Amygdala (tissue), 56 donors: ENCODE measurements around the gene GAS6.

Experiments used
- DNase-seq, 56 donors: peaks; one replicate each; lab custom pipeline; 2025; lab: John Stamatoyannopoulos, UW

GAS6 gene

GRCh38 chr13:113783200-113783881 lies 80.5 kb downstream of the GAS6 start:
- no peak for DNase-seq

DNA sequence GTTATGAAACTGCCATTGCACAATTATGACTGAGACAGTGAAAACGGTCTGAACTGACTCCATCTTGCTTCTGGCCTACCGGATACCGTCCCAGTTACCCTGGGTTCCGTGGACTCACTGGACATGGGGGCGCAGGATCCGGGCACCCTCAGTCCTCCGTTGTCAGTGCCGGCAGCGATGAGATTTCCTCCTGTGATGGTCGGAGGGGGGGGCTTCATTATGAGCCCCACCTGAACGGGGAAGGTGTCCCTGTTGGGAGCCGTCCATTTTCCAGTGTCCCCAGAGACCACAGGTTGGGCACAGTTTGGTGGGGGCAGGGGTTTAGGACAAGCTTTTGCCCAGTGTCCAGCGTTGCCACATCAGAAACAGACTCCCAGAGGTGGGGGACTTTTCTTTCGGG lies 81.4 kb downstream of the GAS6 start:
- DNase-seq: no peak

GRCh38 chr13:113781571-113781970 lies 82.3 kb downstream of the GAS6 start:
- no peak for DNase-seq

DNA sequence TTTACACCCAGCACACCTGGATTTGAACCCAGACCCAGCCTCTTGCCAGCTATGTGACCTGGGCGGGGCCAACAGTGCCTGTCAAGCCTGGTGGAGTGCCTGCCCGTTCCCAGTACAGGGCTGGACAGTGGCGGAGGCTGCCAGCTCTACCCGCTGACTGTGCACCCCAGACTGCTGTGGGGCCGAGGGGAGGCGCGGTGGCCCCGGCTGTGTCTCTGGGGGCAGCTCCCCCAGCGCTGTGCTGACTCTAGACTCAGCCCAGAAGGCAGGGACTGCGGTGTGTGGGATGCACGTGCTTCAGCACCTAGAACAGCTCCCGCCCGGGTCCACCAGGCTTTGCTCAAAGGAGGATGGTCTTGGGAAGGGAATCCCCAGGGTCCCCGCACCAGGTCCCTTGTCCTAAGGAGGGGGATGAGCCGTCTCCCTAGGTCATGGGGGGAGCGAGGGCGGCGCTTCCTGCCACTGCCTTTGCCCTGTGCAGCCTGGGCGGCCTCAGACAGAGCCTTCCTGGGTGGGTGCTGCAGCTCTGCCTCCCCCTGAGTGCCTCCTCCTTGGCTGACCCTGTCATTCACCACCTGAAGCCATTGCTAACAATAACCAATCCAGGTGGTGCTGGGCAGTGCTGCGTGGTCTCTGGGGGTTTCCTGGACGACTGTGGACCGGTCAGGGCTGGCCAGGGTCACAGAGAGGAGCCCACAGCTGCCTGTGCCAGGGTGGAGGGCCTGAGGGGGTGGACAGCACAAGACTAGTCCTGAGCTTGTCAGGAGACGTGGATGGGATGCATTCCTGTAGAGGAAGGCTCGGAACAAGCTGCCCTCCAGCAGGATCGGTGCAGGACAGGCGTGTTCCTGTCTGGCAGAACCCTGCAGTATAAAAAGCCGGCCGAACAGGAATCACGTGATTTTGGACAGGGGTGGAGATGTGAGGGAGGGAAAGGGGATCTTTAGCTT lies 86.3 kb downstream of the GAS6 start:
- DNase-seq: no peak

DNA sequence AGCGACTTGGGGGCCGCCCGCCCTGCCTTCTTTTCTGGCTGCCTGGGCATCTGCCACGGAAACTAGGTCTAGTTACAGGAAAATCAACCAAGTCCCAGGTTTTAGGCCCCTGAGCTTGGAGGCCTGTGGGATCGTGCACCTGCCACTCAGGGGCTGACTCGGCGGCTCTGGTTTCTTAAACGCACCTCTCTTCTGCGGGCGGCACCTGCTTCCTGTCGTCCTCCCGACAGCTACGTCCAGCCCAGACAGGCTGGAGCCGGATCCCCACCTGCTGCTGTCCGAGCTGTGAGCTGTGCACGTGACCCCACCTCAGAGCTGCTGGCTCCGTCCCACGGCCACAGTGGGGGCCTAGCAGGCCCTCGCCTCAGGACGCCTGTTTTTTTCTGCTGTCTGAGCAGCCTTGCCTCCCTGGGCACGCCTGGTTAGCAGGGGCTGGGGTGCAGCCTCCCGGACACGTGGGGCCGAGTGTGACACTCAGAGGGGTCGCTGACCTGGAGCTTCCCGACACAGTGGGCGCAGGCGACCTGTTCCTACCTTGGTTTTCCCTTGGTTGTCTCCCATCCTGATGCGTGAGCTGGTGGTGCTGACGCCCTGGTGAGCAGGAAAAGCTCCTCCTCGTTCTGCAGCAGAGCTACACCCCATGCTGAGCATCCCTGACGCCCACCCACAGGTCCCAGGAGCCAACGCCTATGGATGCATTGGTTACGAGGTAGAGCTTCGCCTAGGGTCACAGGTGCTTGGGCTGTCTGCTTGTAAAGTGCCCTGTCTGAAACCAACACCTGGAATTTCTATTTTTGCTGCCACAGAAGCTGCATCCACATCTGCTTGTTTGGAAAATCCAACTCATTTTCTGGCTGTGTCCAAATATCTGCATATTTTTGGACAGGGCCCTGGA lies 87.4 kb downstream of the GAS6 start:
- no peak for DNase-seq

DNA sequence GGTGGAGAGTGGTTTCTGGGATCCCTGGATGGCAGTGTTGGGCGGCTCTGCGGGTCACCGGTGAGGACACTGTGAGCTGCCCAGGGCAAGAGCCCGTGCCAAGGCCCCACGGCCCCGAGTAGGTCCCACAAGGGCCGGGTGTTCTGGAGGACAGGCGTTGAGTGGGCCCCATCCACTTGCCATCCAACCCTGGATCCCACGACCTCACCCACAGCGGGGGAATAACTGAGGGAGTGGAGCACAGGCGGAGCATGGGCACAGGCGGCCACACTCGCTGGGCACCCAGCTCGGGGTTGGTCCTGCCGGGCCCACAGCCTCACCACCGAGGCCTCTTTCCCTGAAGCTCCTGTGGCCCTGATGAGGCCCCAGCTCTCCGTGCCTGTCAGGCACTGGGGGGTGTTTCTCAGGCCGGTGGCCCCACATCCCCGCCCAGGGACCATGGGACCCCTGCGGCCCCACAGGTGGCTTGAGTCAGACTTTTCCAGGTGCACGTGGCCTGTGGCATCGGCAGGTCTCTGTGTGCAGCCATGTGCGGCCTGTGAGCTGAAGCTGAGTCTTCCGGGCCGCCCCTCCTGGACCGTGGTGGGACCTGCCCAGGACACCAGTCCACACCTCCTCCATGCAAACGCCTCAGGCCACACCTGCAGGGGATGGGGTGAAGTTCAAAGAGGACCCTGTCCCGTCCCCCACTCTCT lies 88.3 kb downstream of the GAS6 start:
- no peak for DNase-seq

- no peak for DNase-seq
Observed at GRCh38 chr13:113774177-113775107, 89.4 kb downstream of the GAS6 start.

DNA sequence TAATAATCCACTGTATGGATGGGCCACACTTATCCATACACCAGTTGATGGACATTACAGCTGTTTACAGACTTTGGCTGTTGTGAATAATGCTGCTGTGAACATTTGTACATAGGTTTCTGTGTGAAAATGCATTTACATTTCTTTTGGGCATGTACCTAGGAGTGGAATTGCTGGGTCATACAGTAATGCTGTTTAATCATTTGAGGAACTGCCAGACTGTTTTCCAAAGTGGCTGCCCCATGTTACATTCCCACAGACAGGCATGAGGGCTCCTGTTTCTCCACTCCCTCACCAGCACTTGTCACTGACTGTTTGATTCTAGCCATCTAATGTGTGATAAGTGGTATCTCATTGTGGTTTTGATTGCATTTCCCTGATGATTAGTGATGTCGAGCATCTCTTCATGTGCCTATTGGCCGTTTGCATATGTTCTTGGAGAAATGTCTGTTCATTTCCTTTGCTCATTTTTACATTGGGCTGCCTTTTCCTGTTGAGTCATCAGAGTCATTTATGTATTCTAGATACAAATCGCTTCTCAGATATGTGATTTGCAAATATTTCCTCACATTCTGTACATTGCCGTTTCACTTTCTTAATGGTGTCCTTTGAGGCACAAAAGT lies 92.1 kb downstream of the GAS6 start:
- DNase-seq: no peak

GRCh38 chr13:113770937-113771336 lies 92.9 kb downstream of the GAS6 start:
- no peak for DNase-seq
